Ammon's horn (tissue), 1 donor: Measurements from ENCODE around the gene TPRN.

Experiments
- DNase-seq: peaks from one replicate; pipeline ENCODE4 v3.0.0-alpha.2; 2016; ENCODE audit warnings: low spot score

The TPRN gene

GRCh38 chr9:137225699-137226331 lies 25.3 kb upstream of the TPRN start:
- no peak for DNase-seq

GRCh38 chr9:137224830-137225694 lies 24.5 kb upstream of the TPRN start, which contains the start of gene CYSRT1:
Gene CYSRT1 (plus strand): TSS chr9:137225174. CDS start chr9:137225622, 448 bp downstream.
- DNase-seq = no peak

- peak; percentile 93 for DNase-seq
Observed at GRCh38 chr9:137223078-137223970, 22.8 kb upstream of the TPRN start.

- DNase-seq = no peak
Observed at GRCh38 chr9:137222190-137223077, 21.9 kb upstream of the TPRN start, which contains the start of gene RNF208. Gene RNF208 (minus strand): TSS chr9:137222240. CDS start chr9:137221212, 1,028 bp downstream.

GRCh38 chr9:137221506-137222111 lies 21.1 kb upstream of the TPRN start:
- no peak for DNase-seq

GRCh38 chr9:137221095-137221505 lies 20.6 kb upstream of the TPRN start:
- DNase-seq = no peak

GRCh38 chr9:137220317-137221094 lies 20.0 kb upstream of the TPRN start:
- no peak for DNase-seq

GRCh38 chr9:137219757-137220316 lies 19.3 kb upstream of the TPRN start:
- DNase-seq = no peak

GRCh38 chr9:137218754-137219271 lies 18.3 kb upstream of the TPRN start:
- DNase-seq = no peak

GRCh38 chr9:137218212-137218753 lies 17.7 kb upstream of the TPRN start:
- no peak for DNase-seq

GRCh38 chr9:137217276-137218211 lies 17.0 kb upstream of the TPRN start:
- DNase-seq = no peak

GRCh38 chr9:137216188-137216965 lies 15.8 kb upstream of the TPRN start:
- no peak for DNase-seq

- no peak for DNase-seq
Observed at GRCh38 chr9:137215196-137215986, 14.8 kb upstream of the TPRN start.

- no peak for DNase-seq
Observed at GRCh38 chr9:137214620-137215019, 14.1 kb upstream of the TPRN start.

- no peak for DNase-seq
Observed at GRCh38 chr9:137213160-137214060, 12.9 kb upstream of the TPRN start.
